Fibroblast of mammary gland (primary cell): ENCODE data around the gene FOXO6.
A peak's percentile ranks its signal among the peaks of the same experiment; 100 is the strongest.

ENCODE experiments used
- DNase-seq: peaks from one replicate; pipeline ENCODE4 v3.0.0-alpha.2; 2010; ENCODE audit warnings: low read depth
- H3K4me3 ChIP-seq: 2 replicates; pipeline ENCODE4 v1.5.1; 2011; ENCODE audit warnings: low read depth, mild to moderate bottlenecking, low read length, moderate library complexity; ENCODE audit not compliant: control insufficient read depth
- CTCF ChIP-seq: conservative IDR thresholded peaks from 2 replicates; pipeline ENCODE4 v1.5.1; 2011; ENCODE audit warnings: low read depth, low read length, inconsistent platforms; ENCODE audit not compliant: control insufficient read depth, insufficient read depth

FOXO6 gene

GRCh38 chr1:41382480-41383090, 21.4 kb downstream of the FOXO6 start:
- H3K4me3 ChIP-seq = peak overlapping the region; percentile 12
- TF ChIP-seq CTCF = no peak
- no peak for DNase-seq

GRCh38 chr1:41383094-41383852, 22.0 kb downstream of the FOXO6 start:
- H3K4me3 ChIP-seq = no peak overlapping the region
- DNase-seq = peak; percentile 54

GRCh38 chr1:41384579-41384978, 23.3 kb downstream of the FOXO6 start:
- TF ChIP-seq CTCF = no peak
- no peak overlapping the region for H3K4me3 ChIP-seq
- DNase-seq = no peak

More at GRCh38 chr1:41383094-41383852, 22.0 kb downstream of the FOXO6 start:
- TF ChIP-seq CTCF = no peak

- DNase-seq = no peak
- TF ChIP-seq CTCF = no peak
- H3K4me3 ChIP-seq = no peak overlapping the region
Measured at GRCh38 chr1:41385398-41386195, 24.4 kb downstream of the FOXO6 start.

GRCh38 chr1:41386196-41386663, 25.0 kb downstream of the FOXO6 start:
- TF ChIP-seq CTCF = no peak
- H3K4me3 ChIP-seq = no peak overlapping the region
- DNase-seq = no peak

GRCh38 chr1:41387667-41388091, 26.4 kb downstream of the FOXO6 start:
- no peak overlapping the region for H3K4me3 ChIP-seq
- no peak for TF ChIP-seq CTCF
- DNase-seq = peak; percentile 47
